HCT116 (cell line): ENCODE results near the gene ACSL6. TPM values are rescaled to one million over a fixed set of nuclear protein-coding genes. Genes with fewer than 3 reads are reported as not detected.

Experiments
- ATAC-seq: fragments of 200-7000 bp; cut with Tn5 transposase; 2 replicates; pipeline ENCODE4 v1.9.1; 2020; ENCODE audit warnings: mild to moderate bottlenecking, moderate library complexity
- BruUV-seq: library from RNA; stranded (reverse); fragments of 400-500 nt; replicated peaks from 2 replicates; lab custom pipeline; 2021; lab: Mats Ljungman, UMichigan
- CTCF ChIA-PET: fragments of 300-600 bp; sonication (Branson Sonifier 250); formaldehyde crosslinking; loops from one replicate; lab custom pipeline; 2021; ENCODE audit warnings: antibody characterized with exemption; lab: Charles Lee
- POLR2A ChIA-PET: fragments of 300-600, 350-600 bp; sonication (Branson Sonifier 250); formaldehyde crosslinking; loops from one replicate; lab custom pipeline; 2021; ENCODE audit warnings: antibody characterized with exemption; lab: Charles Lee
- RAD21 ChIA-PET, 2 experiments: fragments of 300-600 bp; sonication (Branson Sonifier 250); formaldehyde crosslinking; loops; one replicate each; lab custom pipeline; 2023; ENCODE audit warnings: low total read pairs in 2 of 2; ENCODE audit not compliant: uncharacterized antibody in 2 of 2, unreplicated experiment in 2 of 2, low non-redundant PET in 1 of 2; lab: Charles Lee
- DNase-seq: peaks from one replicate; pipeline ENCODE4 v3.0.0-alpha.2; 2010; ENCODE audit warnings: low read depth, low spot score
- H2AFZ ChIP-seq: fragments of 200-600 bp; shearing (Covaris generic), sonication (generic); 2 replicates; pipeline ENCODE4 v1.6.1; 2017; ENCODE audit warnings: low read depth, mixed run types, mixed read lengths, antibody characterized with exemption, low read length; ENCODE audit not compliant: poor library complexity, severe bottlenecking
- H3K27ac ChIP-seq: 2 replicates; pipeline ENCODE4 v1.5.1; 2012; ENCODE audit warnings: low read depth, low read length
- H3K27me3 ChIP-seq: fragments of 200-600 bp; sonication (generic); 2 replicates; pipeline ENCODE4 v1.6.1; 2016; ENCODE audit warnings: mixed run types, low read length, mixed read lengths; ENCODE audit not compliant: insufficient read depth
- H3K36me3 ChIP-seq, 2 experiments: fragments of 200-500 bp in 1 of 2; fragments of 200-600 bp in 1 of 2; sonication (Bioruptor generic) in 1 of 2; sonication (generic) in 1 of 2; 2 replicates each; pipeline versions ENCODE4 v1.5.1 to v1.6.1; 2014 to 2016; ENCODE audit warnings: low read length in 2 of 2, inconsistent platforms in 1 of 2, mixed read lengths in 1 of 2, mixed run types in 1 of 2; ENCODE audit not compliant: insufficient read depth in 2 of 2, control insufficient read depth in 1 of 2
- H3K4me1 ChIP-seq, 2 experiments: fragments of 200-600 bp in 1 of 2; sonication (generic) in 1 of 2; 2 replicates each; pipeline versions ENCODE4 v1.5.1 to v1.6.1; 2012 to 2017; ENCODE audit warnings: low read length in 2 of 2, inconsistent platforms in 1 of 2, mild to moderate bottlenecking in 1 of 2, mixed read lengths in 1 of 2, mixed run types in 1 of 2, moderate library complexity in 1 of 2; ENCODE audit not compliant: insufficient read depth in 2 of 2, control insufficient read depth in 1 of 2
- H3K4me2 ChIP-seq: fragments of 200-600 bp; sonication (generic); 2 replicates; pipeline ENCODE4 v1.6.1; 2017; ENCODE audit warnings: mixed run types, low read length, mixed read lengths
- H3K4me3 ChIP-seq, 2 experiments: fragments of 200-600 bp in 1 of 2; sonication (generic) in 1 of 2; replicated peaks in 1 of 2; 2 replicates each; pipeline ENCODE4 v1.5.1; 2011 to 2016; ENCODE audit warnings: low read length in 2 of 2, control low read depth in 1 of 2, low read depth in 1 of 2, mild to moderate bottlenecking in 1 of 2, mixed read lengths in 1 of 2, mixed run types in 1 of 2
- H3K79me2 ChIP-seq: fragments of 200-600 bp; sonication (generic); 2 replicates; pipeline ENCODE4 v1.6.1; 2017; ENCODE audit warnings: mild to moderate bottlenecking, mixed run types, low read length, moderate library complexity, mixed read lengths; ENCODE audit not compliant: insufficient read depth
- H3K9ac ChIP-seq: fragments of 200-600 bp; sonication (generic); 2 replicates; pipeline ENCODE4 v1.6.1; 2016; ENCODE audit warnings: low read length, mixed read lengths
- H3K9me2 ChIP-seq: fragments of 200-600 bp; sonication (generic), shearing (Covaris generic); 2 replicates; pipeline ENCODE4 v1.6.1; 2017; ENCODE audit warnings: mixed run types, mild to moderate bottlenecking, moderate library complexity; ENCODE audit not compliant: insufficient read depth
- H3K9me3 ChIP-seq, 2 experiments: fragments of 200-500 bp in 1 of 2; fragments of 200-600 bp in 1 of 2; sonication (Bioruptor generic) in 1 of 2; sonication (generic) in 1 of 2; 2 replicates each; pipeline ENCODE4 v1.6.1; 2014 to 2017; ENCODE audit warnings: low read length in 2 of 2, mixed read lengths in 2 of 2, inconsistent platforms in 1 of 2, low read depth in 1 of 2, mild to moderate bottlenecking in 1 of 2, mixed run types in 1 of 2, moderate library complexity in 1 of 2; ENCODE audit not compliant: control insufficient read depth in 1 of 2, insufficient read depth in 1 of 2
- H4K20me1 ChIP-seq: fragments of 200-600 bp; sonication (generic), shearing (Covaris generic); 2 replicates; pipeline ENCODE4 v1.6.1; 2017; ENCODE audit warnings: mixed run types, mild to moderate bottlenecking, moderate library complexity; ENCODE audit not compliant: insufficient read depth
- CEBPB ChIP-seq: IDR thresholded peaks from 2 replicates; pipeline ENCODE4 v1.6.1; 2012; ENCODE audit warnings: low read depth
- EGR1 ChIP-seq: IDR thresholded peaks from 2 replicates; pipeline ENCODE4 v1.6.1; 2012; ENCODE audit warnings: low read depth
- FOSL1 ChIP-seq: IDR thresholded peaks from 2 replicates; pipeline ENCODE4 v1.6.1; 2012; ENCODE audit warnings: low read depth
- JUND ChIP-seq: IDR thresholded peaks from 2 replicates; pipeline ENCODE4 v1.6.1; 2012
- POLR2A ChIP-seq: IDR thresholded peaks from 2 replicates; pipeline ENCODE4 v1.7.0; 2011; ENCODE audit warnings: borderline replicate concordance; ENCODE audit not compliant: insufficient read depth, insufficient read length; ENCODE audit errors: extremely low read depth
- RAD21 ChIP-seq: IDR thresholded peaks from 2 replicates; pipeline ENCODE4 v1.6.1; 2012; ENCODE audit warnings: low read depth, mild to moderate bottlenecking
- YY1 ChIP-seq: IDR thresholded peaks from 2 replicates; pipeline ENCODE4 v1.6.1; 2011; ENCODE audit warnings: low read length, low read depth, moderate library complexity, mild to moderate bottlenecking; ENCODE audit not compliant: insufficient replicate concordance; ENCODE audit errors: extremely low read depth
- ZFX ChIP-seq: fragments of 450-650 bp; IDR thresholded peaks from 2 replicates; pipeline ENCODE4 v1.6.1; 2017
- ZNF274 ChIP-seq: fragments of 200-500 bp; sonication (Bioruptor generic); IDR thresholded peaks from 2 replicates; pipeline ENCODE4 v1.6.1; 2014; ENCODE audit warnings: mild to moderate bottlenecking, low read depth, low read length, inconsistent platforms
- intact Hi-C: fragments of 100-400 bp; cut with micrococcal nuclease; formaldehyde crosslinking; loops from 2 replicates; pipeline ENCODE4 v1.10.0; 2022
- total RNA-seq: library from RNA; stranded (reverse); gene quantifications from one replicate; pipeline ENCODE4 v1.2.1, GENCODE V29; 2021; ENCODE audit not compliant: unreplicated experiment
- TF ChIP-seq, protein P1 (sequence below): IDR thresholded peaks from 2 replicates; pipeline ENCODE4 v1.6.1; 2011; ENCODE audit warnings: mild to moderate bottlenecking, low read length, moderate library complexity; ENCODE audit not compliant: insufficient replicate concordance; ENCODE audit errors: extremely low read depth
- TF ChIP-seq, protein P2 (sequence below): IDR thresholded peaks from 2 replicates; pipeline ENCODE4 v1.6.1; 2012; ENCODE audit warnings: low read depth
- TF ChIP-seq, protein P3 (sequence below): IDR thresholded peaks from 2 replicates; pipeline ENCODE4 v1.6.1; 2012

ACSL6 gene
- total RNA-seq, 1 experiment from 2014 or later = 2.3 TPM

DNA sequence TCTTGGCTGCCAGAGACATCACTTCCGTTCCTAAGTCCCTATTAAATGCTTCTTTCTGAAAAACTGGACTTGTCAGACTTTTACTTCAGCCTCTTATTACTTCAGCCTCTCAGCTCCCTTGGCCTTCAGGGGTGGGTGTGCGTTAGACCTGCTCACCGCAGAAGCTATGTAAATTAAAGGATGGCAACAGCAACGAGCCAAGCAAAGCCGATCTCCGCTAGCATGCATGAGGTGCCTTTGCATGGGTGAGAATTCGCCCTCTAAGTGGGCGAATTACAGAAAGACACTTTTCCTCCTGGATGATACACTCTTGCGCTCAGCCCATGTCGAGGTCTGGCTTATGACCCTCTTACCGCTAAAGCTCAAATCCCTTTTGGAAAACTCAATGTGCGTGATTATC, 38.1 kb upstream of the ACSL6 start:
- CTCF ChIA-PET = no interaction called here
- no peaks in the 10 kb centered on the region for H4K20me1 ChIP-seq
- no peaks in the 10 kb centered on the region for H3K4me1 ChIP-seq
- DNase-seq (no peak), ATAC-seq (no peak)
- H2AFZ ChIP-seq = no peak overlapping the region
- no peaks in the 10 kb centered on the region for H3K9me3 ChIP-seq
- intact Hi-C loops = no loop called here
- no peak for TF ChIP-seq POLR2A
- no peak for TF ChIP-seq CEBPB
- no peak for TF ChIP-seq ZFX
- TF ChIP-seq, protein P1, sequence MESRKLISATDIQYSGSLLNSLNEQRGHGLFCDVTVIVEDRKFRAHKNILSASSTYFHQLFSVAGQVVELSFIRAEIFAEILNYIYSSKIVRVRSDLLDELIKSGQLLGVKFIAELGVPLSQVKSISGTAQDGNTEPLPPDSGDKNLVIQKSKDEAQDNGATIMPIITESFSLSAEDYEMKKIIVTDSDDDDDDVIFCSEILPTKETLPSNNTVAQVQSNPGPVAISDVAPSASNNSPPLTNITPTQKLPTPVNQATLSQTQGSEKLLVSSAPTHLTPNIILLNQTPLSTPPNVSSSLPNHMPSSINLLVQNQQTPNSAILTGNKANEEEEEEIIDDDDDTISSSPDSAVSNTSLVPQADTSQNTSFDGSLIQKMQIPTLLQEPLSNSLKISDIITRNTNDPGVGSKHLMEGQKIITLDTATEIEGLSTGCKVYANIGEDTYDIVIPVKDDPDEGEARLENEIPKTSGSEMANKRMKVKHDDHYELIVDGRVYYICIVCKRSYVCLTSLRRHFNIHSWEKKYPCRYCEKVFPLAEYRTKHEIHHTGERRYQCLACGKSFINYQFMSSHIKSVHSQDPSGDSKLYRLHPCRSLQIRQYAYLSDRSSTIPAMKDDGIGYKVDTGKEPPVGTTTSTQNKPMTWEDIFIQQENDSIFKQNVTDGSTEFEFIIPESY = no peak
- TF ChIP-seq RAD21 = no peak
- no peak overlapping the region for H3K4me3 ChIP-seq
- no peak overlapping the region for H3K27ac ChIP-seq
- H3K27me3 ChIP-seq = no peaks in the 10 kb centered on the region
- H3K79me2 ChIP-seq = no peaks in the 10 kb centered on the region
- H3K9ac ChIP-seq = no peak overlapping the region
- POLR2A ChIA-PET = no interaction called here
- H3K4me2 ChIP-seq = no peak overlapping the region
- no peaks in the 10 kb centered on the region for H3K36me3 ChIP-seq
- BruUV-seq = no TSS peak
- RAD21 ChIA-PET = no interaction called here
- no peaks in the 10 kb centered on the region for H3K9me2 ChIP-seq

DNA sequence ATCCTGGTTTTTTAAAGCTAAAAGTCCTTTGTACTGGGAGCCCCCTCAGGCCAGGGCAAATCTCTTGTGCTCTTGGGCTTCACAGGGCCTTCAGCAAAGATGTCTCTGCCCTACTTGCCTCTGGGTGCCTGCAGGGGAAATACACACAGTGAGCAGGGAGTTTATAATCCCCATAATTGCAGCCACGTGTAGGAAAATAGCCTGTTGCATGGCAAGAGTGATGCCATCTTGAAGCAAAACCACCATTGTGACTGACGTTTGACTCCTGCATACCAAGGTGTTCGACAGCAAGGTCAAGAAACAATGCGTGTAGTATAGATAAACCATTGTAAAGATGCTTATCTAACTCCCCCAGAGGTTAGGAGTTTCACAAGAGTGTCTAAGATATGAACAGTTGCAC, 37.6 kb upstream of the ACSL6 start:
- no TSS peak for BruUV-seq
- Histone ChIP-seq H3K9ac (no peak overlapping the region), H4K20me1 (no peaks in the 10 kb centered on the region), H3K27ac (no peak overlapping the region), H3K9me2 (no peaks in the 10 kb centered on the region), H3K4me1 (no peaks in the 10 kb centered on the region), H3K79me2 (no peaks in the 10 kb centered on the region), H3K9me3 (no peaks in the 10 kb centered on the region), H3K4me3 (no peak overlapping the region), H3K27me3 (no peaks in the 10 kb centered on the region), H3K36me3 (no peaks in the 10 kb centered on the region), H3K4me2 (no peak overlapping the region), H2AFZ (no peak overlapping the region)
- no peak for ATAC-seq
- RAD21 ChIA-PET = no interaction called here
- DNase-seq = no peak
- intact Hi-C loops = no loop called here
- CTCF ChIA-PET = no interaction called here
- POLR2A ChIA-PET = no interaction called here
- TF ChIP-seq, protein P2, sequence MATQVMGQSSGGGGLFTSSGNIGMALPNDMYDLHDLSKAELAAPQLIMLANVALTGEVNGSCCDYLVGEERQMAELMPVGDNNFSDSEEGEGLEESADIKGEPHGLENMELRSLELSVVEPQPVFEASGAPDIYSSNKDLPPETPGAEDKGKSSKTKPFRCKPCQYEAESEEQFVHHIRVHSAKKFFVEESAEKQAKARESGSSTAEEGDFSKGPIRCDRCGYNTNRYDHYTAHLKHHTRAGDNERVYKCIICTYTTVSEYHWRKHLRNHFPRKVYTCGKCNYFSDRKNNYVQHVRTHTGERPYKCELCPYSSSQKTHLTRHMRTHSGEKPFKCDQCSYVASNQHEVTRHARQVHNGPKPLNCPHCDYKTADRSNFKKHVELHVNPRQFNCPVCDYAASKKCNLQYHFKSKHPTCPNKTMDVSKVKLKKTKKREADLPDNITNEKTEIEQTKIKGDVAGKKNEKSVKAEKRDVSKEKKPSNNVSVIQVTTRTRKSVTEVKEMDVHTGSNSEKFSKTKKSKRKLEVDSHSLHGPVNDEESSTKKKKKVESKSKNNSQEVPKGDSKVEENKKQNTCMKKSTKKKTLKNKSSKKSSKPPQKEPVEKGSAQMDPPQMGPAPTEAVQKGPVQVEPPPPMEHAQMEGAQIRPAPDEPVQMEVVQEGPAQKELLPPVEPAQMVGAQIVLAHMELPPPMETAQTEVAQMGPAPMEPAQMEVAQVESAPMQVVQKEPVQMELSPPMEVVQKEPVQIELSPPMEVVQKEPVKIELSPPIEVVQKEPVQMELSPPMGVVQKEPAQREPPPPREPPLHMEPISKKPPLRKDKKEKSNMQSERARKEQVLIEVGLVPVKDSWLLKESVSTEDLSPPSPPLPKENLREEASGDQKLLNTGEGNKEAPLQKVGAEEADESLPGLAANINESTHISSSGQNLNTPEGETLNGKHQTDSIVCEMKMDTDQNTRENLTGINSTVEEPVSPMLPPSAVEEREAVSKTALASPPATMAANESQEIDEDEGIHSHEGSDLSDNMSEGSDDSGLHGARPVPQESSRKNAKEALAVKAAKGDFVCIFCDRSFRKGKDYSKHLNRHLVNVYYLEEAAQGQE = no peak
- TF ChIP-seq, protein P3, sequence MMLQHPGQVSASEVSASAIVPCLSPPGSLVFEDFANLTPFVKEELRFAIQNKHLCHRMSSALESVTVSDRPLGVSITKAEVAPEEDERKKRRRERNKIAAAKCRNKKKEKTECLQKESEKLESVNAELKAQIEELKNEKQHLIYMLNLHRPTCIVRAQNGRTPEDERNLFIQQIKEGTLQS = no peak
- TF ChIP-seq CEBPB = no peak
- no peak for TF ChIP-seq FOSL1
- no peak for TF ChIP-seq EGR1
- no peak for TF ChIP-seq YY1
- TF ChIP-seq JUND = no peak
- no peak for TF ChIP-seq RAD21
- TF ChIP-seq, protein P1 = no peak
- no peak for TF ChIP-seq ZFX
- no peak for TF ChIP-seq POLR2A
- TF ChIP-seq ZNF274 = no peak
